Panc1 (cell line): ENCODE measurements around the gene PAK6. TPM values are rescaled to one million over a fixed set of nuclear protein-coding genes. Genes with fewer than 3 reads are reported as not detected.
A peak's percentile ranks its signal among the peaks of the same experiment; 100 is the strongest.

ENCODE experiments used
- ATAC-seq: fragments of 200-7000 bp; cut with Tn5 transposase; 2 replicates; pipeline ENCODE4 v1.9.1; 2020; ENCODE audit warnings: mild to moderate bottlenecking, moderate library complexity
- BruUV-seq: library from RNA; stranded (reverse); fragments of 400-500 nt; replicated peaks from 2 replicates; lab custom pipeline; 2021; lab: Mats Ljungman, UMichigan
- CTCF ChIA-PET: fragments of 300-600 bp; sonication (Branson Sonifier 250); formaldehyde crosslinking; loops from one replicate; lab custom pipeline; 2022; ENCODE audit warnings: antibody characterized with exemption; lab: Charles Lee
- POLR2A ChIA-PET: fragments of 300-600 bp; sonication (Branson Sonifier 250); formaldehyde crosslinking; loops from one replicate; lab custom pipeline; 2022; ENCODE audit warnings: antibody characterized with exemption; lab: Charles Lee
- DNase-seq: peaks from one replicate; pipeline ENCODE4 v3.0.0-alpha.2; 2010; ENCODE audit warnings: low read depth, low spot score
- H3K27ac ChIP-seq: 2 replicates; pipeline ENCODE4 v1.5.1; 2011; ENCODE audit warnings: mild to moderate bottlenecking, low read length, inconsistent platforms
- H3K27me3 ChIP-seq: fragments of 200-500 bp; sonication (Bioruptor generic); 2 replicates; pipeline ENCODE4 v1.6.0; 2014; ENCODE audit warnings: low read length, inconsistent platforms; ENCODE audit not compliant: control insufficient read depth, insufficient read depth
- H3K36me3 ChIP-seq: fragments of 200-500 bp; sonication (Bioruptor generic); 2 replicates; pipeline ENCODE4 v1.5.1; 2014; ENCODE audit warnings: inconsistent platforms, mild to moderate bottlenecking, low read length, moderate library complexity; ENCODE audit not compliant: control insufficient read depth, insufficient read depth
- H3K4me1 ChIP-seq: 2 replicates; pipeline ENCODE4 v1.5.1; 2011; ENCODE audit warnings: inconsistent platforms, mild to moderate bottlenecking, low read length, moderate library complexity; ENCODE audit not compliant: control insufficient read depth, insufficient read depth
- H3K4me3 ChIP-seq, 2 experiments: 2 replicates each; pipeline ENCODE4 v1.5.1; 2011 to 2012; ENCODE audit warnings: low read depth in 2 of 2, low read length in 2 of 2, mild to moderate bottlenecking in 2 of 2, inconsistent platforms in 1 of 2, moderate library complexity in 1 of 2
- H3K9me3 ChIP-seq: fragments of 200-500 bp; sonication (Bioruptor generic); 2 replicates; pipeline ENCODE4 v1.5.1; 2014; ENCODE audit warnings: low read depth, mild to moderate bottlenecking, inconsistent platforms, low read length, moderate library complexity; ENCODE audit not compliant: control insufficient read depth, insufficient read depth
- CTCF ChIP-seq: fragments of 450-650 bp; IDR thresholded peaks from 2 replicates; pipeline ENCODE4 v1.5.1; 2017; ENCODE audit warnings: mild to moderate bottlenecking
- POLR2AphosphoS5 ChIP-seq: IDR thresholded peaks from 2 replicates; pipeline ENCODE4 v1.6.1; 2012; ENCODE audit warnings: mild to moderate bottlenecking, low read depth, low read length, moderate library complexity
- REST ChIP-seq, 2 experiments: IDR thresholded peaks; 2 replicates each; pipeline ENCODE4 v1.6.1; 2011 to 2012; ENCODE audit warnings: low read depth in 2 of 2, control low read depth in 1 of 2, low read length in 1 of 2, mild to moderate bottlenecking in 1 of 2, moderate library complexity in 1 of 2; ENCODE audit not compliant: insufficient read depth in 1 of 2
- SIN3A ChIP-seq: IDR thresholded peaks from 2 replicates; pipeline ENCODE4 v1.6.1; 2012; ENCODE audit warnings: low read depth, mild to moderate bottlenecking, low read length, moderate library complexity, borderline replicate concordance; ENCODE audit not compliant: insufficient read depth
- TCF7L2 ChIP-seq: IDR thresholded peaks from 2 replicates; pipeline ENCODE4 v1.6.1; 2011; ENCODE audit warnings: mild to moderate bottlenecking, low read depth, low read length, inconsistent platforms
- in situ Hi-C: cut with HindIII; loops from 2 replicates; pipeline ENCODE4 v1.10.0; 2016; ENCODE audit warnings: low sequenced_read_pairs, low pct_unique_long_range_greater_than_20kb
- intact Hi-C: fragments of 100-400 bp; cut with micrococcal nuclease; formaldehyde crosslinking; loops from one replicate; pipeline ENCODE4 v1.10.0; 2022; ENCODE audit not compliant: unreplicated experiment
- total RNA-seq: library from RNA; stranded (reverse); gene quantifications from one replicate; pipeline ENCODE4 v1.2.1, GENCODE V29; 2021; ENCODE audit not compliant: unreplicated experiment

PAK6 gene
- total RNA-seq, 1 experiment from 2014 or later, result 6.3 TPM

DNA sequence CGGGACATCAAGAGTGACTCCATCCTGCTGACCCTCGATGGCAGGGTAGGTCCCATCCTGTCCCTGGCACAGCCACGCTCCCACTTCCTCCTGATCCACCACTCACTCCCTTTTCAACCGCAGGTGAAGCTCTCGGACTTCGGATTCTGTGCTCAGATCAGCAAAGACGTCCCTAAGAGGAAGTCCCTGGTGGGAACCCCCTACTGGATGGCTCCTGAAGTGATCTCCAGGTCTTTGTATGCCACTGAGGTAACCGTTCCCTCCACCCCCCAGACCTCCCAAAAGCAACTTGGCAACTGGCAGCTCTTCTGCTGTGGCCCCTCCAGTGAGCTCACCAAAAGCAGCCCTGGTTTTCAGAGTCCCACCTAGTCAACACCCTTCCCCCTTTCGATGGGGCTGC is 34.6 kb downstream of the PAK6 start:
- BruUV-seq, result no TSS peak
- Histone ChIP-seq H3K27ac (no peak overlapping the region), H3K4me3 (no peak overlapping the region), H3K9me3 (no peaks in the 10 kb centered on the region), H3K27me3 (no peaks in the 10 kb centered on the region), H3K4me1 (no peaks in the 10 kb centered on the region), H3K36me3 (no peaks in the 10 kb centered on the region)
- TF ChIP-seq TCF7L2 (no peak), SIN3A (no peak), CTCF (no peak), POLR2AphosphoS5 (no peak), REST (IDR thresholded peaks at IDR 0.05; ENCODE audit: insufficient read depth in 1 of 2, low read depth in 2 of 2, low read length in 1 of 2) (no peak)
- in situ Hi-C loops, result no loop called here
- no peak for ATAC-seq
- ChIA-PET POLR2A (no interaction called here), CTCF (interaction anchor here (0.5 to 4.7 kb wide), 7 partner anchors 9 to 171 kb away, joined by 3 to 56 read pairs (median 5); partner anchors contain the start of gene PAK6)
- DNase-seq, result no peak
- intact Hi-C loops, result loop anchor here (10.0 kb wide), 1 partner anchor 229 kb away; no protein-coding TSS in a partner anchor

DNA sequence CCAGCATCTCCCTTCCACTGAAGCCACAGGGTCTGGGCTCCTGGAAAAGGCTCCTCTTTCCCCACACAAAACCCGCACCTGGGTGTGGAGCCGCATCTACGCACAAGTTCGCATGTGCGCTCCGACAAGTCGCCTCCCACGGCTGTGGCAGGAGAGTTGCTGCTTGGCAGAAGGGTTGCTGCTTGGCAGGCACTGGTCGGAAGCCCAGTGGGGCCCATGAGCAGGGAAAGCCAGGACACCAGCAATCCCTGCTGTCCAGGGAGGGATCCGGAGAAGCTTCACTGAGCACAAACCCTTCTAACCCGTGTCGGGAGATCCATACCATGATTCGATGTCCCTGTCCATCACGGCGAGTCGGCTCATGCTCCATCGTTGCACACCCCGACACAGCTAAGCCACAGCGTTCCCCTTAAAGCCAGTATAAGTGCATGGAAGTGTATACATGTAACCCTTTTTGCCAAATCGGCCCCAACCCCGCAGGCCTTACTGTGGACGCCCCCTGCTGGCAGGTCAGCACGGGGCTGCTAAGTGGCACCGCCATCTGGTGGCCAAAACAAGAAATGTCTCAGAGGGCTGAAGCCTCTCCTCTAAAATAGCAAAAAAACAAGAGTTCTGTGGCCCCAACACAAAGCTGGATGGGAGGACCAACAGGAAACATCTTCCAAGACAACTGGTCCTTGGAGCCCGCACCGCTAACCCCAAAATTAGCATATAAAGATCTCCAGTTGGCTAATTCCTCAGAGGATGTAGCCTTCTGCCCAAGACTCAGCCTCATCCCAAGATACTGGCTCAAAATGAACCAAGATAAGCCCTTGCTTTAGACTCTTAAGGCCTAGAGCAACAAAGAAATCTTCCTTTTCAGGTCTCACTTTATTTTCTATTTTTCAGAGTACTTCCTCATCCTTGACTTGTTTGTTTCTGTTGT is 35.7 kb downstream of the PAK6 start:
- Histone ChIP-seq H3K27ac (no peak overlapping the region), H3K4me3 (no peak overlapping the region), H3K4me1 (no peaks in the 10 kb centered on the region), H3K36me3 (no peaks in the 10 kb centered on the region), H3K27me3 (no peaks in the 10 kb centered on the region), H3K9me3 (no peaks in the 10 kb centered on the region)
- intact Hi-C loops (loop anchor here (2.0 to 10.0 kb wide), 3 partner anchors 58 to 230 kb away; no protein-coding TSS in a partner anchor), in situ Hi-C loops (no loop called here)
- no TSS peak for BruUV-seq
- peak; percentile 80 for DNase-seq
- CTCF ChIA-PET, result interaction anchor here (0.5 to 4.7 kb wide), 8 partner anchors 12 to 250 kb away, joined by 3 to 56 read pairs (median 4); partner anchors contain the start of gene IVD
- peak; percentile 46 for ATAC-seq
- TF ChIP-seq REST (IDR thresholded peaks at IDR 0.05; ENCODE audit: insufficient read depth in 1 of 2, low read depth in 2 of 2, low read length in 1 of 2), result no peak
- peak; percentile 100 for TF ChIP-seq CTCF
- no peak for TF ChIP-seq SIN3A
- TF ChIP-seq POLR2AphosphoS5, result peak; percentile 59; the same call in 1 of the 2 replicates
- TF ChIP-seq TCF7L2, result no peak
- POLR2A ChIA-PET, result no interaction called here
